ENCODE results near the gene TMUB2.

DNA sequence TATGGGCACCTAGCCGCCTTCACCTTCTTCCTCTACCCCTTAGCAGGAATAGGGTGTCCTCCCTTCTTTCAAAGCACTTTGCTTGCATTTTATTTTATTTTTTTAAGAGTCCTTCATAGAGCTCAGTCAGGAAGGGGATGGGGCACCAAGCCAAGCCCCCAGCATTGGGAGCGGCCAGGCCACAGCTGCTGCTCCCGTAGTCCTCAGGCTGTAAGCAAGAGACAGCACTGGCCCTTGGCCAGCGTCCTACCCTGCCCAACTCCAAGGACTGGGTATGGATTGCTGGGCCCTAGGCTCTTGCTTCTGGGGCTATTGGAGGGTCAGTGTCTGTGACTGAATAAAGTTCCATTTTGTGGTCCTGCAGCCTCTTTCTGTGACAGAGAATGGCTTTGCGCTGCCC is 4.6 kb downstream of the TMUB2 start:
- TF ChIP-seq, protein P1, sequence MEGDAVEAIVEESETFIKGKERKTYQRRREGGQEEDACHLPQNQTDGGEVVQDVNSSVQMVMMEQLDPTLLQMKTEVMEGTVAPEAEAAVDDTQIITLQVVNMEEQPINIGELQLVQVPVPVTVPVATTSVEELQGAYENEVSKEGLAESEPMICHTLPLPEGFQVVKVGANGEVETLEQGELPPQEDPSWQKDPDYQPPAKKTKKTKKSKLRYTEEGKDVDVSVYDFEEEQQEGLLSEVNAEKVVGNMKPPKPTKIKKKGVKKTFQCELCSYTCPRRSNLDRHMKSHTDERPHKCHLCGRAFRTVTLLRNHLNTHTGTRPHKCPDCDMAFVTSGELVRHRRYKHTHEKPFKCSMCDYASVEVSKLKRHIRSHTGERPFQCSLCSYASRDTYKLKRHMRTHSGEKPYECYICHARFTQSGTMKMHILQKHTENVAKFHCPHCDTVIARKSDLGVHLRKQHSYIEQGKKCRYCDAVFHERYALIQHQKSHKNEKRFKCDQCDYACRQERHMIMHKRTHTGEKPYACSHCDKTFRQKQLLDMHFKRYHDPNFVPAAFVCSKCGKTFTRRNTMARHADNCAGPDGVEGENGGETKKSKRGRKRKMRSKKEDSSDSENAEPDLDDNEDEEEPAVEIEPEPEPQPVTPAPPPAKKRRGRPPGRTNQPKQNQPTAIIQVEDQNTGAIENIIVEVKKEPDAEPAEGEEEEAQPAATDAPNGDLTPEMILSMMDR (IDR thresholded peaks at IDR 0.05; ENCODE audit: insufficient read depth, low read length, poor library complexity, severe bottlenecking), result no peak
- no peak for TF ChIP-seq EZH2phosphoT487 (conservative IDR thresholded peaks at IDR 0.05; ENCODE audit: low read length)

All from SU-DHL-6 (cell line).